ENCODE results near the gene HYAL3.
A peak's percentile ranks its signal among the peaks of the same experiment; 100 is the strongest.

Gene HYAL3

GRCh38 chr3:50298836-50299637, at the start of gene HYAL3, which contains the start of gene NAA80:
Gene HYAL3, minus strand, starts transcription at chr3:50299405. Its CDS starts 3,803 bp downstream, at chr3:50295602.
Gene NAA80, minus strand, starts transcription at chr3:50299405. Its CDS starts 1,942 bp downstream, at chr3:50297463.
- DNase-seq (ENCODE audit: low read depth in 2 of 2): peak; percentile 98

- DNase-seq (ENCODE audit: low read depth in 2 of 2): peak in 1 of 2 donors; percentile 50
Observed at GRCh38 chr3:50347187-50347813, 48.1 kb upstream of the HYAL3 start.

GRCh38 chr3:50345586-50346234, 46.5 kb upstream of the HYAL3 start, which contains the start of gene ZMYND10:
Gene ZMYND10, minus strand, starts transcription at chr3:50345732. Its CDS starts 153 bp downstream, at chr3:50345579.
- peak in 1 of 2 donors; percentile 47 for DNase-seq (ENCODE audit: low read depth in 2 of 2)

- no peak for DNase-seq (ENCODE audit: low read depth in 2 of 2)
Observed at GRCh38 chr3:50345008-50345407, 45.8 kb upstream of the HYAL3 start.

- DNase-seq (ENCODE audit: low read depth in 2 of 2): no peak
Observed at GRCh38 chr3:50342813-50343633, 43.8 kb upstream of the HYAL3 start.

- DNase-seq (ENCODE audit: low read depth in 2 of 2): no peak
Observed at GRCh38 chr3:50341996-50342650, 42.9 kb upstream of the HYAL3 start.

- no peak for DNase-seq (ENCODE audit: low read depth in 2 of 2)
Observed at GRCh38 chr3:50341537-50341936, 42.3 kb upstream of the HYAL3 start.

GRCh38 chr3:50340448-50341329, 41.5 kb upstream of the HYAL3 start, which contains the start of gene RASSF1:
Gene RASSF1, minus strand, starts transcription at chr3:50340836. Its CDS starts 31 bp downstream, at chr3:50340805.
- no peak for DNase-seq (ENCODE audit: low read depth in 2 of 2)

GRCh38 chr3:50340147-50340447, 40.9 kb upstream of the HYAL3 start:
- no peak for DNase-seq (ENCODE audit: low read depth in 2 of 2)

- no peak for DNase-seq (ENCODE audit: low read depth in 2 of 2)
Observed at GRCh38 chr3:50339485-50340146, 40.4 kb upstream of the HYAL3 start.

GRCh38 chr3:50338965-50339364, 39.8 kb upstream of the HYAL3 start:
- DNase-seq (ENCODE audit: low read depth in 2 of 2): no peak

GRCh38 chr3:50337175-50337861, 38.1 kb upstream of the HYAL3 start:
- DNase-seq (ENCODE audit: low read depth in 2 of 2): peak; percentile 76 to 84

GRCh38 chr3:50336452-50337174, 37.4 kb upstream of the HYAL3 start:
- no peak for DNase-seq (ENCODE audit: low read depth in 2 of 2)

GRCh38 chr3:50334339-50335075, 35.3 kb upstream of the HYAL3 start:
- DNase-seq (ENCODE audit: low read depth in 2 of 2): no peak

GRCh38 chr3:50333744-50334328, 34.6 kb upstream of the HYAL3 start:
- DNase-seq (ENCODE audit: low read depth in 2 of 2): no peak

GRCh38 chr3:50331364-50331907, 32.2 kb upstream of the HYAL3 start:
- no peak for DNase-seq (ENCODE audit: low read depth in 2 of 2)

- DNase-seq (ENCODE audit: low read depth in 2 of 2): no peak
Observed at GRCh38 chr3:50330330-50330729, 31.1 kb upstream of the HYAL3 start.

Measured in stimulated activated CD4-positive, alpha-beta T cell treated with anti-CD3 and anti-CD28 coated beads, Interleukin-1b, Interleukin-23, amount 100 ng/mL, for 1 hour (primary cell).